LNCAP (cell line): ENCODE results near the gene OCRL.

Experiments
- CTCF ChIP-seq: fragments of 450-650 bp; IDR thresholded peaks from 2 replicates; pipeline ENCODE4 v1.5.1; 2017; ENCODE audit warnings: mild to moderate bottlenecking

OCRL gene

GRCh38 chrX:129626026-129626425 lies 86.0 kb downstream of the OCRL start:
- no peak for TF ChIP-seq CTCF

GRCh38 chrX:129629837-129630236 lies 89.8 kb downstream of the OCRL start:
- no peak for TF ChIP-seq CTCF

GRCh38 chrX:129631849-129632248 lies 91.8 kb downstream of the OCRL start:
- no peak for TF ChIP-seq CTCF

GRCh38 chrX:129632443-129632842 lies 92.4 kb downstream of the OCRL start:
- TF ChIP-seq CTCF, result no peak

- TF ChIP-seq CTCF, result no peak
These were observed 94.5 kb downstream of the OCRL start for GRCh38 chrX:129634541-129634940.

GRCh38 chrX:129636175-129636681 lies 96.2 kb downstream of the OCRL start:
- no peak for TF ChIP-seq CTCF

- peak; percentile 77 for TF ChIP-seq CTCF
These were observed 97.4 kb downstream of the OCRL start for GRCh38 chrX:129637217-129638109.
